Airway epithelial cell (primary cell): ENCODE results near the gene C16orf87. TPM values are rescaled to one million over a fixed set of nuclear protein-coding genes. Genes with fewer than 3 reads are reported as not detected.

Experiments
- total RNA-seq: library from RNA; depleted of rRNA; stranded (reverse); fragments of >200 nt; gene quantifications from 2 replicates; pipeline ENCODE4 v1.2.3, GENCODE V29; 2015

Gene C16orf87, protein sequence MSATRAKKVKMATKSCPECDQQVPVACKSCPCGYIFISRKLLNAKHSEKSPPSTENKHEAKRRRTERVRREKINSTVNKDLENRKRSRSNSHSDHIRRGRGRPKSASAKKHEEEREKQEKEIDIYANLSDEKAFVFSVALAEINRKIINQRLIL
- 11.1 and 13.1 TPM in 2 replicates for total RNA-seq

DNA sequence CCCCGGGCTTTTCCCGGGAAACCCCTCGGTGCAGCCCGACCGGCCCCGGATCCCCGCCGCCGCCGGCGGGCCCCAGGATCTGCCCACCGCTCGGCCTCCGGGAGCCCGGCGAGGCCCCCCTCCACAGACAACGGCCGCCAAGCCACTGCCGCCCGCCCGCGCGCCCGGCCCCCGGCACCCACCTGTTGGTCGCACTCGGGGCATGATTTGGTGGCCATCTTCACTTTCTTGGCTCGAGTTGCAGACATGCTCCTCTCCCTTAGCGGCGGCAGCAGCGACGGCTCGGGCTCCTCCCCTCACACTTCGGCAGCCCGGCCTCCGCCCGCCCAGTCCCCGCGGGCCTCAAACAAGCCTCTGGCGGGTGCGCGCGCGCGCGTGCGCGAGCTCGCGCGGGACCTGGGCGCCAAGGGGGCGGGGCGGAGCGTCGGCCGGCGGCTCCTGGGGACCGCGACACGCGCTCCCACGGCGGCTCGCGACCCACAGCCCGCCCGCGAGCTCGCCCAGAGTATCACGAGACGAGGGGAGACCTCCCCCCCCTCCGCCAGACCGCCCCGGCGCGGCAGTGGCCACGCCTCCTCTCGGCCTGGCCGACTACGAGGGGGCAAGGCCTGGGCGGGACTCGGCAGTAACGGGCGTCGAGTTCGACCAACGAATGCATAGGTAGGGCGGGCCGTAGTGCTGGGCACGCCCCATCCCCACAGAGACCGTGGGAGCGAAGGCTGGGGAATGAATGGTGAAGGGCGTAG lies at the start of gene C16orf87:
Gene C16orf87, minus strand, starts transcription at position 279 of the 746 bp plus-strand sequence. Its CDS starts 31 bp downstream, at position 248.

DNA sequence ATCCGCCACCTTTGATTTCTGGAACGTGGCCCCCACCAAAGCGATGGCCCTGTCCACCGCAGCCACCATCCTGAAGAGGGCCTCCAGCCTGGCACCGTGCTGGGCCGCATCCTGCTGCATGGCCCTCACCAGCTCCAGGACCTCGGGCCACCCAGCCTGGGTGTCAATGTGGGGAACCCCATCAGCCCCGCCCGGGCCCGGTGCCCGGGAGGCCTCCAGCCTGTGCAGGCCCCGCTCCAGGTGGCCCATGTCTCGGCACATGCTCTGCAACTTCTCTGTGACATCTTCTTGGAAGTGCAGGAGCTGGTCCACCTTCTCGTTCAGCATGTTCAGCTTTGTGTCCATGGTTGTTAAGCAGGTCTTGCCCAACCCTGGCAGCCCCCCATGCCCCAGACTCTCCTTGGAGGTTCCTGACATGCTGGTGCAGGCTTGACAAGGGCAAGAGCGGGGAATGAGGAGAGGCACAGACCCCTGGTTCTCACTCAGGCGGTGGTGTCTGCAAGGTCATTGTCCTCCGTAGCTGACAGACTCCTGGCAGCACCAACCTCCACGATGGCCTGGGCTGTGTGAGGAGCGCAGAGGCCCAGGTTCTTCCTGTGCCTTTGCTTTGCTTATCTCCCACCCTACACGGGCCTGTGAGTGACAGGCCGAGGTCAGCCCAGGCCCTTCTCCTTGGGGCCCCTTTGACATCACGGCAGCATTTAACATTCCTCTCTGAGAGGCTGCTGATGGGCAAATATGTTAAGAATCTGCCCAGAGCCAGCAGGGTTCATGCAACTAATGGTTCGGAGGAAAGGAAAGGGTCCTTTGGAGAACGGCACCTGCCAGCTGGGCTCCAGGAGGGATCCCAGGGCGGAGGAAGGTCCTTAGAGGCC lies 83.0 kb downstream of the C16orf87 start, which contains the start of gene MYLK3:
Gene MYLK3, minus strand, starts transcription at position 568 of the 875 bp plus-strand sequence. Its CDS starts 151 bp downstream, at position 417.

Other genes starting within 250 kb of the C16orf87 start
- gene SHCBP1, start 209.8 kb downstream of the C16orf87 start, total RNA-seq = 13.3 and 14.8 TPM in 2 replicates
- 81.3 and 98.1 TPM in 2 replicates for gene VPS35, start 142.0 kb downstream of the C16orf87 start, total RNA-seq
- gene ORC6, start 141.5 kb downstream of the C16orf87 start, total RNA-seq = 16.1 and 20.7 TPM in 2 replicates
- 0.28 TPM in 1 of 2 replicates, not detected in the other for gene MYLK3, start 82.8 kb downstream of the C16orf87 start, total RNA-seq
- gene GPT2, start 53.2 kb upstream of the C16orf87 start, total RNA-seq = 49.9 and 72.6 TPM in 2 replicates
- 46.0 and 50.1 TPM in 2 replicates for gene DNAJA2, start 142.5 kb upstream of the C16orf87 start, total RNA-seq